HepG2 (cell line): ENCODE measurements around the gene TPGS1. TPM values are rescaled to one million over a fixed set of nuclear protein-coding genes. Genes with fewer than 3 reads are reported as not detected.

Source experiments
- ATF5 ChIP-seq: sonication (generic); formaldehyde crosslinking; IDR thresholded peaks from 2 replicates; pipeline ENCODE4 v1.4.0; 2020; ENCODE audit warnings: mild to moderate bottlenecking, low read depth, missing genetic modification reagents
- DR1 ChIP-seq: sonication (generic); formaldehyde crosslinking; IDR thresholded peaks from 2 replicates; pipeline ENCODE4 v1.8.0; 2021; ENCODE audit warnings: mild to moderate bottlenecking, missing genetic modification reagents, inconsistent platforms
- FOXC1 ChIP-seq: sonication (generic); formaldehyde crosslinking; IDR thresholded peaks from 2 replicates; pipeline ENCODE4 v1.8.0; 2022; ENCODE audit warnings: mild to moderate bottlenecking, missing genetic modification reagents, borderline replicate concordance
- HNRNPL ChIP-seq: fragments of 200-400 bp; formaldehyde crosslinking; IDR thresholded peaks from 2 replicates; pipeline ENCODE4 v1.6.1; 2017; ENCODE audit warnings: mild to moderate bottlenecking, low read depth, low read length
- IRF1 ChIP-seq: sonication (generic); formaldehyde crosslinking; IDR thresholded peaks from 2 replicates; pipeline ENCODE4 v1.4.0; 2020; ENCODE audit warnings: low read depth, mild to moderate bottlenecking, missing genetic modification reagents
- JUNB ChIP-seq: sonication (generic); formaldehyde crosslinking; IDR thresholded peaks from 2 replicates; pipeline ENCODE4 v1.8.0; 2022; ENCODE audit warnings: missing genetic modification reagents, mild to moderate bottlenecking, borderline replicate concordance
- POGZ ChIP-seq: sonication (generic); formaldehyde crosslinking; IDR thresholded peaks from 2 replicates; pipeline ENCODE4 v1.4.0; 2020; ENCODE audit warnings: mild to moderate bottlenecking, missing genetic modification reagents
- RBAK ChIP-seq: sonication (generic); formaldehyde crosslinking; IDR thresholded peaks from 2 replicates; pipeline ENCODE4 v1.5.1; 2020; ENCODE audit warnings: mild to moderate bottlenecking, missing genetic modification reagents
- SOX5 ChIP-seq: IDR thresholded peaks from 2 replicates; pipeline ENCODE4 v1.6.1; 2016; ENCODE audit warnings: borderline replicate concordance
- ZBTB33 ChIP-seq: sonication (generic); formaldehyde crosslinking; IDR thresholded peaks from 2 replicates; pipeline ENCODE4 v1.4.0; 2020; ENCODE audit warnings: missing genetic modification reagents
- ZNF232 ChIP-seq: sonication (generic); formaldehyde crosslinking; IDR thresholded peaks from 2 replicates; pipeline ENCODE4 v1.4.0; 2020; ENCODE audit warnings: missing genetic modification reagents, borderline replicate concordance
- ZNF234 ChIP-seq: sonication (generic); formaldehyde crosslinking; conservative IDR thresholded peaks from 2 replicates; pipeline ENCODE4 v1.5.1; 2020; ENCODE audit warnings: mild to moderate bottlenecking, missing genetic modification reagents
- ZNF263 ChIP-seq: sonication (generic); formaldehyde crosslinking; IDR thresholded peaks from 2 replicates; pipeline ENCODE4 v1.4.0; 2020; ENCODE audit warnings: missing genetic modification reagents
- ZNF30 ChIP-seq: sonication (generic); formaldehyde crosslinking; IDR thresholded peaks from 2 replicates; pipeline ENCODE4 v1.5.0; 2020; ENCODE audit warnings: mild to moderate bottlenecking, missing genetic modification reagents
- ZNF431 ChIP-seq: sonication (generic); formaldehyde crosslinking; IDR thresholded peaks from 2 replicates; pipeline ENCODE4 v1.9.0; 2022; ENCODE audit warnings: missing genetic modification reagents, low read depth, mild to moderate bottlenecking, borderline replicate concordance
- ZNF572 ChIP-seq: sonication (generic); formaldehyde crosslinking; IDR thresholded peaks from 2 replicates; pipeline ENCODE4 v1.5.1; 2020; ENCODE audit warnings: mild to moderate bottlenecking, missing genetic modification reagents
- ZNF7 ChIP-seq: IDR thresholded peaks from 2 replicates; pipeline ENCODE4 v1.6.1; 2016; ENCODE audit warnings: missing biosample characterization, missing genetic modification reagents
- ZNF761 ChIP-seq: sonication (generic); formaldehyde crosslinking; conservative IDR thresholded peaks from 2 replicates; pipeline ENCODE4 v1.4.0; 2020; ENCODE audit warnings: mild to moderate bottlenecking, missing genetic modification reagents
- ZNF879 ChIP-seq: sonication (generic); formaldehyde crosslinking; IDR thresholded peaks from 2 replicates; pipeline ENCODE4 v1.8.1; 2023; ENCODE audit warnings: missing genetic modification reagents
- polyA plus RNA-seq, 8 experiments: library from polyadenylated mRNA; depleted of rRNA in 3 of 8; stranded (reverse) in 7 of 8; unstranded in 1 of 8; fragments of >200 nt; fragmentation: Illumina TruSeq in 4 of 8; extraction: Trizol in 4 of 8; gene quantifications; 2 replicates each; pipeline versions ENCODE4 v1.2.1 to v1.2.3, GENCODE V29; 2011 to 2016; ENCODE audit warnings: low read depth in 4 of 8, missing spikeins in 1 of 8, mixed read lengths in 1 of 8; ENCODE audit not compliant: insufficient read depth in 1 of 8
- total RNA-seq, 5 experiments: library from RNA; depleted of rRNA; stranded (reverse); fragments of >200 nt; fragmentation: Illumina TruSeq; extraction: Trizol; gene quantifications; 2 replicates each; pipeline ENCODE4 v1.2.3, GENCODE V29; 2016; ENCODE audit warnings: low read depth in 1 of 5
- TF ChIP-seq, protein P1 (sequence below): sonication (generic); formaldehyde crosslinking; IDR thresholded peaks from 2 replicates; pipeline ENCODE4 v1.5.1; 2020; ENCODE audit warnings: mild to moderate bottlenecking, moderate library complexity, missing genetic modification reagents

TPGS1 gene
- total and polyA plus RNA-seq, 2 of the 13 experiments (the other 11 are each of a cell fraction or from before 2014, with no cell fraction given): 1.1 to 6.2 TPM

DNA sequence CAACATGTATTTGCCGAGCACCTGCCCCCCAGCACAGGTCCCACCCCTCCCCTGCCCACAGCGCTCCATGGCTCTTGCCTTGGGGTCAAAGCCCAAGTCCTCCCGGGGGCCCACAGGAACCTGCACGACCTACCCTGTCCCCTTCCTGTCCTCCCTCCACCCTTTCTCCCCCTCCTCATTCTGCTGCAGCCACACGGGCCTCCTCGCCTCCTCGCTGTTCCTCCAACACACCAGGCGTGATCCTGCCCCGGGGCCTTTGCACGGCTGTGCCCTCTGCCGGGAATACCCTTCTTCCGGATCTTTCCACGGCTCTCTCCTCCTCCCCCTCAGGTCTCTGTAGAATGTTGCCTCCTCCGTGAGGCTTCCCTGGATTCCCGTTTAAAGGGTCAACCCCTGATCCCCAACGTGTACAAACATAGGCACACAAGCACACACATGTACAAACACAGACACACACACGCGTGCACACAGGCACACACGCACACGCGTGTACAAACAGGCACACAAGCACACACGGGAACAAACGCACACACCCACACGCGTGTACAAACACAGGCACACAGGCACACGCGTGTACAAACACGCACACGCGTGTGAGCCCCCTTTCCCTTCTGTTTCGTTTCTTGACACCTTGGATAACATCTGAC lies 8.2 kb upstream of the TPGS1 start (continued):
- TF ChIP-seq POGZ (CRISPR knock-in tag) (peak; percentile 17; the same call in 1 of the 2 replicates), JUNB (CRISPR knock-in tag) (no peak), ATF5 (CRISPR knock-in tag) (no peak), ZNF431 (CRISPR knock-in tag) (no peak), ZNF30 (CRISPR knock-in tag) (0 out of 2 replicates have a peak, but pooled peaks have one; percentile 39), ZNF879 (CRISPR knock-in tag) (no peak), DR1 (CRISPR knock-in tag) (no peak), HNRNPL (no peak), ZNF761 (CRISPR knock-in tag) (0 out of 2 replicates have a peak, but pooled peaks have one; percentile 31), FOXC1 (CRISPR knock-in tag) (peak; percentile 80), ZNF7 (CRISPR knock-in tag) (no peak), ZNF232 (CRISPR knock-in tag) (no peak), ZNF234 (CRISPR knock-in tag) (no peak), RBAK (CRISPR knock-in tag) (no peak), ZNF572 (CRISPR knock-in tag) (no peak), ZNF263 (CRISPR knock-in tag) (peak; percentile 69; the same call in 1 of the 2 replicates), SOX5 (CRISPR knock-in tag) (no peak), IRF1 (CRISPR knock-in tag) (no peak), ZBTB33 (no peak)
- TF ChIP-seq, protein P1, sequence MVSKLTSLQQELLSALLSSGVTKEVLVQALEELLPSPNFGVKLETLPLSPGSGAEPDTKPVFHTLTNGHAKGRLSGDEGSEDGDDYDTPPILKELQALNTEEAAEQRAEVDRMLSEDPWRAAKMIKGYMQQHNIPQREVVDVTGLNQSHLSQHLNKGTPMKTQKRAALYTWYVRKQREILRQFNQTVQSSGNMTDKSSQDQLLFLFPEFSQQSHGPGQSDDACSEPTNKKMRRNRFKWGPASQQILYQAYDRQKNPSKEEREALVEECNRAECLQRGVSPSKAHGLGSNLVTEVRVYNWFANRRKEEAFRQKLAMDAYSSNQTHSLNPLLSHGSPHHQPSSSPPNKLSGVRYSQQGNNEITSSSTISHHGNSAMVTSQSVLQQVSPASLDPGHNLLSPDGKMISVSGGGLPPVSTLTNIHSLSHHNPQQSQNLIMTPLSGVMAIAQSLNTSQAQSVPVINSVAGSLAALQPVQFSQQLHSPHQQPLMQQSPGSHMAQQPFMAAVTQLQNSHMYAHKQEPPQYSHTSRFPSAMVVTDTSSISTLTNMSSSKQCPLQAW: 0 out of 2 replicates have a peak, but pooled peaks have one; percentile 18
